K562 (cell line): ENCODE measurements around the gene ARL14EPL.

Experiments
- MAZ ChIP-seq, 2 experiments: fragments of 450-650 bp in 1 of 2; sonication (generic) in 1 of 2; formaldehyde crosslinking; IDR thresholded peaks in 1 of 2; conservative IDR thresholded peaks in 1 of 2; 2 replicates each; pipeline versions ENCODE4 v1.4.0 to v1.5.0; 2020; ENCODE audit warnings: mild to moderate bottlenecking in 1 of 2, missing genetic modification reagents in 1 of 2
- MEF2A ChIP-seq: IDR thresholded peaks from 2 replicates; pipeline ENCODE4 v1.6.1; 2011; ENCODE audit warnings: low read depth, mild to moderate bottlenecking, low read length, moderate library complexity; ENCODE audit not compliant: control insufficient read depth
- NONO ChIP-seq, 2 experiments: fragments of 200-400 bp in 1 of 2; fragments of 450-650 bp in 1 of 2; formaldehyde crosslinking in 1 of 2; IDR thresholded peaks; 2 replicates each; pipeline ENCODE4 v1.6.1; 2017; ENCODE audit warnings: low read depth in 2 of 2, mild to moderate bottlenecking in 2 of 2, moderate library complexity in 2 of 2, low read length in 1 of 2
- POLR2A ChIP-seq: fragments of 450-650 bp; conservative IDR thresholded peaks from 2 replicates; pipeline ENCODE4 v1.6.1; 2016
- POLR2AphosphoS5 ChIP-seq: IDR thresholded peaks from 2 replicates; pipeline ENCODE4 v1.6.1; 2011; ENCODE audit warnings: mild to moderate bottlenecking, low read depth, low read length, moderate library complexity; ENCODE audit not compliant: control insufficient read depth, insufficient read depth
- ZNF224 ChIP-seq: sonication (generic); formaldehyde crosslinking; IDR thresholded peaks from 2 replicates; pipeline ENCODE4 v1.8.0; 2022; ENCODE audit warnings: mild to moderate bottlenecking, missing genetic modification reagents
- TF ChIP-seq, protein P1 (sequence below), 3 experiments: IDR thresholded peaks in 2 of 3; conservative IDR thresholded peaks in 1 of 3; 2 replicates each; pipeline ENCODE4 v1.5.1; 2011 to 2012; ENCODE audit warnings: low read length in 3 of 3, mild to moderate bottlenecking in 3 of 3, control low read depth in 2 of 3, improper control_type of control experiment in 1 of 3, inconsistent platforms in 1 of 3, low read depth in 1 of 3, mixed read lengths in 1 of 3, moderate library complexity in 1 of 3; ENCODE audit not compliant: insufficient read depth in 2 of 3

DNA sequence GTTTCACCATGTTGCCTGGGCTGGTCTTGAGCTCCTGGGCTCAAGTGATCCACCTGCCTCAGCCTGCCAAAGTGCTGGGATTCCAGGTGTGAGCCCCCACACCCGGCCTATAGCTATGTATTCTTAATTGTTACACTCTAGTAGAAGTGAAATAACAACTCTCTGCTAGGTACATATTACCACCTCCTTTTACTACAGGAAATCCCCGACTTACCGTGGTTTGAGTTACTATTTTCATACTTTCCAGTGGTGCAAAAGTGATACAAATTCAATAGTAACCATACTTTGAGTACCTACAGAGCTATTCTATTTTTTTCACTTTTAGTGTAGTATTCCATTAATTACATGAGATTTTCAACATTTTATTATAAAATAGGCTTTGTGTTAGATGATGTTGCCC lies 719 bp downstream of the ARL14EPL start:
- TF ChIP-seq POLR2AphosphoS5 (no peak), MEF2A (no peak), NONO (IDR thresholded peaks at IDR 0.05; ENCODE audit: low read depth in 2 of 2, low read length in 1 of 2) (no peak), MAZ (CRISPR knock-in tag; conservative IDR thresholded peaks at IDR 0.05 in 1 of 2, IDR thresholded peaks at IDR 0.05 in 1 of 2) (no peak), POLR2A (no peak), ZNF224 (CRISPR knock-in tag) (no peak)
- TF ChIP-seq, protein P1, sequence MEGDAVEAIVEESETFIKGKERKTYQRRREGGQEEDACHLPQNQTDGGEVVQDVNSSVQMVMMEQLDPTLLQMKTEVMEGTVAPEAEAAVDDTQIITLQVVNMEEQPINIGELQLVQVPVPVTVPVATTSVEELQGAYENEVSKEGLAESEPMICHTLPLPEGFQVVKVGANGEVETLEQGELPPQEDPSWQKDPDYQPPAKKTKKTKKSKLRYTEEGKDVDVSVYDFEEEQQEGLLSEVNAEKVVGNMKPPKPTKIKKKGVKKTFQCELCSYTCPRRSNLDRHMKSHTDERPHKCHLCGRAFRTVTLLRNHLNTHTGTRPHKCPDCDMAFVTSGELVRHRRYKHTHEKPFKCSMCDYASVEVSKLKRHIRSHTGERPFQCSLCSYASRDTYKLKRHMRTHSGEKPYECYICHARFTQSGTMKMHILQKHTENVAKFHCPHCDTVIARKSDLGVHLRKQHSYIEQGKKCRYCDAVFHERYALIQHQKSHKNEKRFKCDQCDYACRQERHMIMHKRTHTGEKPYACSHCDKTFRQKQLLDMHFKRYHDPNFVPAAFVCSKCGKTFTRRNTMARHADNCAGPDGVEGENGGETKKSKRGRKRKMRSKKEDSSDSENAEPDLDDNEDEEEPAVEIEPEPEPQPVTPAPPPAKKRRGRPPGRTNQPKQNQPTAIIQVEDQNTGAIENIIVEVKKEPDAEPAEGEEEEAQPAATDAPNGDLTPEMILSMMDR (IDR thresholded peaks at IDR 0.05 in 2 of 3, conservative IDR thresholded peaks at IDR 0.05 in 1 of 3; ENCODE audit: insufficient read depth in 2 of 3, low read depth in 1 of 3, low read length in 3 of 3), result no peak
